Hypothalamus (tissue), 51 donors: ENCODE data around the gene PERCC1.

Experiments used
- DNase-seq, 51 donors: peaks; one replicate each; lab custom pipeline; 2025; lab: John Stamatoyannopoulos, UW

PERCC1 gene

DNA sequence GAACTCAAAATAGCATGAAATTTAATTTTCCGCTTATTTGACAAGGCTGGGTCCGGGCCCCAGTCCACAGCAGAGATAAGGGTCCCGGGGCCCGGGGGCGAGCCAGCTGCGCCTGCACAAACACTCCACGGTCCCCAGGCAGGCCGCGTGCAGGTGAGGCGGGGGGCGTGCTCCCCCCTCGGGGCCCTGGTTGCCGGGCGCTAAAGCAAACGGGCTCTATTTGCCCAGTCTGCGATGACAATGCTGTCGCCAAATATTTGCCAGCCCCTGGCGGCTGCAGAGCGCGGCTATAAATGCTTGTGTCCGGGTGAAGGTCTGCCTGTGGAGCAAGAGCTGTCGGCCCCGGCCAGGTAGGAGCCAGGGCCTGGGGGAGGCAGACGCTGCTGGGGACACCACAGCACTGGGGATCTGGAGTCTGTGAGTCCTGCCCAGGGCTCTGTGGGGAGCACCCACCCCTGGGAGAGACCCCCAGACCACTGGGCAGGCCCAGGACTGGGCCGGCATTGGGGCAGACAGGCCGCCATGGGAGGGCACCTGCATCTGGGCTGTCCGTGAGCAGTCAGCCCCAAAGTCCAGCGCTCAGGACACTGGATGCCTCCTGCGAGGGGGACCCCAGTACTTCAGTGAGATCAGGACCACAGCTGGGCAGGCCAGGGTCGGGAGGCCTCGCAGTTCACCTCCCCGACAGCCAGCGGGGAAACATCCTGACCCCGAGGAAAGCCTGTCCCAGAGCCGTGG is at the start of gene PERCC1:
TSS of gene PERCC1 (plus strand) at position 320 of the 738 bp plus-strand sequence. CDS start 1,516 bp downstream, outside the sequence.
- no peak for DNase-seq

DNA sequence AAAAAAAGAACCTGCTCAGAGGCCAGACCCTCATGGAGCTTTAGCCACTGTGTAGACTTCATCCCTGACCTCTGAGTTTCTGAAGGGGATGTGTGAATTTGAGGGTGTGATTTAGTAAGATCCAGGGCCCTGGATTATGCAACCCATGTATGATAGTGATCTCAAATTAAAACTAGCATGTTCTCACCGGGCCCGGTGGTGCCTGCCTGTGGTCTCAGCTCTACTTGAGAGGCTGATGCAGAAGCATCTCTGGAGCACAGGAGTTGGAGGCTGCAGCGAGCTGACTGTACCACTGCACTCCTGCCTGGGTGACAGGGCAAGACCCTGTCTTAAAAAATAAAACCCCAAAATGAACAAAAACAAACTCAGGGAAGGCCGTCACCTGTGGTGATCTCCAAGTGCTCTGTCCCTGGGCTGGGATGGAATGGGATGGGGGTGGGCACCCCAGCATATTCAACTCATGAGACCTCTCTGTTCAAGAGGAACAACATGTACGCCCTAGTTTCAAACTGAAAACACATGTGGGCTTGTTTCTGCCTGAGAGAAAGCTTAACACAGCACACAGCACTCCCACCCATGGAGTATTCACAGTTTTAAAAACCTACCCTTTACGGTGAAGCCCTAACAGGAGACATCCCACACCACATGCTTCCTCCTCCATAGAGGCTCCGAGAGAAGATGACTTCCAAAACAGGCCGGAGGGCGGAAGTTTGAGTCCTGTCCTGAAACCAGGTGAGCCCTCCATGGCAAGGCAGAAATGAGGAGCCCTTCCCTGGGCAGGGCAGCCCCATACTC is 49.1 kb upstream of the PERCC1 start:
- peak in 1 of 51 donors; percentile 17 for DNase-seq

DNA sequence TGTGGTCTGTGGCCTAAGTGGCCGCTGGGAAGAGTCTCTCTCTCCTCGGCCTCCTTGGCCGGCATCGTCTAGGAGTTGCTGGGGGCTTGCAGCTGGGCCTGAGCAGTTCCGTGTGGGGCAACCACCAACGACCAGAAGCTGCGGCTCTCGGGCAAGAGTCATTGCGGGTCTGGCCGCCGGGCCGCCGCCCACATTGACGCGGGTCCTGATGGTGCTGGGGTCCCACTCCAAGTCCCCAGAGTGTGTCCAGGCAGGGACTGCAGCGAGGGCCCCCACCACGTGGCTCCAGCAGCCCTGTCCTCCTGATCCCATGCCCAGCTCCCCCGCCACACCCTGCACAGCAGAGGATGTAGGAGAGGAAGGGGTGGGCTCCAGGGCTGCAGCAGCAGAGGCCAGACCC is 47.3 kb upstream of the PERCC1 start:
- no peak for DNase-seq

DNA sequence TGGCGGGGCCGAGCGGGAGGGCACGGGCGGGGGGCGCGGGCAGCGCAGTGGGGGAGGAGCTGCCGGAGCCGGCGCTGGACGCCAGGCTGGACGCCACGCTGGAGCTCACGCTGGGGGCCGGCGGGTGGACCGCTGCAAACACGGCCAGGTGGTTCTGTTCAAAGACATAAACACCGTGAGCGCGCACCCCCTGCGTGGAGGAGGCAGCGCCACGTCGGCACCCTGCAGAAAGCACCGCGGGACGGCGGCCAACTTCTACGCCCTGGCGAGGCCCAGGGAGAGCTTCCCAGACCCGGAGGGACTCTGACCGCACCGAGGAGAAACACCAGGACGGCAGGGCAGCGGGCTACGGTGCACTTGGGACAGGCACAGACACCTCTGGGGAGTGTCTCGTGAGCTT is 45.6 kb upstream of the PERCC1 start:
- no peak for DNase-seq

DNA sequence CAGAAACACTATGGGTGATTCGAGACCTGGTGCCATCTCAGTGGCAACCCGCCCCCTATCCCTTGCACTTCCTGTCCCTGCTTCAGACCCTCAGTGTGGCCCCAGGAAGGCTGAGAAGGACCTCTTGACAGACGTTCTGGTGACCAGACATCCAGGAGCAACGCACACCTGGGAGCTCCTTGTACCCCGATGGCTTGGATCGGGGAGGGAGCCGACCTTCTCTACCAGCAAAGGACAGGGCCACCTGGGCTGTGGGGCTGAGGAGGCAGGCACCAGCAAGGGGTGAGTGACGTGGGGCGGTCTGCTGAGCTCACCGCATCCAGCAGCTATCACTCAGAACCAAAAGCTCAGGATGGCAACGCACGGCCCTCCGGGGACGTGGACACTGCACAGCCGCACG is 43.5 kb upstream of the PERCC1 start:
- DNase-seq, result no peak

DNA sequence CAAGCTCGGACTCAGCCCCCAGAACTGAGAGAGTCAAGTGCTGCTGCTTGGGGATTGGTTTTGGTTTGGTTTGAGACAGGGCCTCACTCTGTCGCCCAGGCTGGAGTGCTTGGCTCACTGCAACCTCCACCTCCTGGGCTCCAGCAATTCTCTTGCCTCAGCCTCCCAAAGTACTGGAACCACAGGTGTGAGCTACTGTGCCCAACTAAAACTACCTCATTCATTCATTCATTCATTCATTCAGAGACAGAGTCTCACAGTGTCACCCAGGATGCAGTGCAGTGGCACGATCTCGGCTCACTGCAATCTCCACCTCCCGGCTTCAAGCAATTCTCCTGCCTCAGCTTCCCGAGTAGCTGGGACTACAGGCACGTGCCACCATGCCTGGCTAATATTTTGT is 41.1 kb upstream of the PERCC1 start:
- no peak for DNase-seq

DNA sequence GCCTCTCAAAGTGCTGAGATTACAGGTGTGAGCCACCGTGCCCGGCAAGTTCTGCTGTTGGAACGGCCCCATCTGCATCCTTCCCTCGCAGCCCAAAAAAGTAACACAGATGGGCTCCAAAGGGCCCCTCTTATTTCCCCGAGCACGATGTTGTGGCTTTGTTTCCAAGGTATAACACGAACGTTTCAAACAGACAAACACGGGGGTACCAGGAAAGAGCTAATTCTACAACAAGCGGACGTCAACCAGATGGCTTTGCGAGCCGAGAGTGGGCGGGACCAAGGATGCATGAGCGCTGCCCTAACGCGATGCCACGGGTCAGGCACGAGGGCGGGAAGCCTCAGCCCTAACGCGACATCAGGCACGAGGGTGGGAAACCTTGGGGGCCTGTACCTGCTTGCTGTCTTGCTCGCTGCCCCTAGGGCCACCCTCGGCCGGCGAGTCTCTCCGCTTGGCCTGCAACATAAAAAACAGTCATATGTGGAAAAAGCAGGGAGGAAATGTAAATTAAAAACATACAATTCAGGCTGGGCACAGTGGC is 40.6 kb upstream of the PERCC1 start:
- no peak for DNase-seq

DNA sequence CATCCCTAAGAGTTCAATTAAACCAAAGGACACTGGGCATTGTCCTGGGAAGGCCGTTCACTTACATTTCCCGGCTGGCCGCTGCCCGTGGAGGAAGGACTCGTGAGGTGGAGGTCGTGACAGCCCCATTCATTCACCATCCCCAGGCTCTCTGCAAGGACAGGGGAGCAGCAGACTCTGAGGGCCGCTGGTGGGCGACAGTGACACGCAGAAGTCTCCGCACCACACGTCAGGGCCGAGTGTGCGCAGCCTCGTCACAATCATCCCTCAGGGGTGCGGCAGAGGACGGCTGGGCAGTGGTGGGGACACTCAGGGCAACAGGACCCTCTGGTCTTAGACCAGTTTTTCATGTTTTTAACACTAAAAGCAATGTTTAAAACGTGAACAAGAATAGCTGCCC is 38.1 kb upstream of the PERCC1 start:
- DNase-seq, result no peak

DNA sequence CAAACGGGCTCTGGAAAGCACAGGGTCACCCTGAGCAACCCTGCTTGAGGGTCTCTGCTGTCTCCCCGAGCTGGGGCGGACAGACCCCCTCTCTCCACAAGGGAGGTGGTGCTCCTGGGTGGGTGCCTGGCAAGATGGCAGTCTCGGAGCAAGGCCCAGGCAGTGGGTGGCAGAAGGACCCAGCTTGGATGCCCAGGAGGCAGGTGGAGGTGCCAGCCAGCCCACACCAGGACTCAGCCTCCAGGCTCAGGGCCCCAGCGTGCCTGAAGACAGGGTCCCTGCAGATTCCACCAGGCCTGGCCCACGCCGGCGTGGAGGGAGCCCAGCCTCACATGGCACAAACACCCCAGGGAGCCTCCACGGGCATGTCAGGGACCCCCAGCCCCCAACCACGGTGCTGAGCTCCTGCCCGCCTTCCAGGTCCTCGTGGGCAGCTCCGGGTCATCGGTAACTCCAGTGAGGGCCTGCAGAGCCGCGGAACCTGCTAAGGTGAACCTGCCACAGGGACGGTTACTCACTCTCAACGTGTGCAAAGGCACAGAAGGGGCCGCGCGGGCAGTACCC is 37.2 kb upstream of the PERCC1 start:
- DNase-seq, result no peak

DNA sequence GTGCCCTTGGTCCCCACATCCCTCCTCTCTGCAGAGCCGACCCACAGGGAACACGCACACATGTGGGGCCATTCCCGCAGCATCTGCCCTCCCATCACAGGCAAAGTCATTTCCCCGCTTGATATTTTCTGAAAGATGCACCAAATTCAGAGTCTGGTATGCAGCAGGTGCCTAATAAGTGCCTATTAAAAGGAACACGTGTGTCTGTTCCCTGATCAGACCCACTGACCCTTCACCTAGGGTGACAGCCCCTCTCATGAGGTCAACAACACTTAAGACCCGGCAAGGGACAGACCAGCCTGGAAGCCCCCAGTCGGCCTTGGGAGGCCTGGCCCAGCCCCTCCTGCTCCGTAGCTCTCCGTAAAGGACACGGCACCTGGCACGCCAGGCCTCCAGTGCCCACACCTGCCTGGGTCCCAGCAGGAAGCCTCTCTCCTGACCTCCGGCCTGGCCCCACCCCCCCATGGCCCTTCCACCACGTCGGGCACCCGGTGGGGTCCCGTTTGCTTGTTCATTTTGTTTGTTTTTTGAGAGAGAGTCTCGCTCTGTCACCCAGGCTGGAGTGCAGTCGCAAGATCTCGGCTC is 36.4 kb upstream of the PERCC1 start:
- no peak for DNase-seq

DNA sequence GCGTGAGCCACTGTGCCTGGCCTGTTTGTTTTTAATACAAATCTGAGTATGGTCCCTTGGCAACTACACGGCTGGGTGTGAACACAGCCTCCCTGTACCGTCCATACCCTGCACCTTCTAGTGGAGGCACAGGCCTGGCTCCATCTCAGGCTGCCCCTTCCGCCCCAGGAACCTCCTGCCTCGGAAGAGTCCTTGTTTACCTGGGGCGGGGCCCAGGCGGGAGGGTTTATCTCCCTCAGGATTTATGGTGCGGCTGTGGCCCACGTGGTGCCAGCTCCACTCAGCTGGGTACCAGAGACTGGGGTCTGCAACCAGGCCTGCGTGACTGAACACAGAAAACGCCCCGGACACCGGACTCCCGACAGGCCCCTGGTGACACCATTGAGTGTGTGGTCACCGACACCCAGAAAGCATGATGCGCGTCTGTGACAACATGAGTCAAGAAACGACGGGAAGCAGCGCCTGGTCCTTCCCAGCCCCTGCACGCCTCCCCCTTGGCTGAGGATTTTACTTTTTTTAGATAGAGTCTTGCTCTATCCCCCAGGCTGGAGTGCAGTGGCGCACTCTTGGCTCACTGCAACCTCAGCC is 35.3 kb upstream of the PERCC1 start:
- no peak for DNase-seq

DNA sequence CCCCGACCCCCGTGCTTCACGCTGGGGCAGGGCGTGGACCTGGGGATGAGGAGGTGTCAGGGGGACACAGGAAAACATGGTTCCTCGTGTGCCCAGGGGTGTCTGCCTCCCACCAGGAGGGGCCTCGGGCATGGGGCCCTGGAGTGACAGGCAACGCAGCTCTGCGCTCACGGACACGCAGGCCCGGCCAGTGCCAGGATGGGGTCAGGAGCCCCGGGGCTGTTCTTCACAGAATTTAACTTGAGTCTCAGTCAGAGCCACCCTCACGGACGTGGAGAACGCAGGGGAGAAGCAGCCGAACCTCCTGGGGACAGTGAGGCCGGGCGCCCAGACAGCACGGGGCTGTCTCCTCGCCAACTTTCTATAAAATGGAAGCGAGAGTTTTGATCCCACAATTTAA is 33.1 kb upstream of the PERCC1 start:
- no peak for DNase-seq

DNA sequence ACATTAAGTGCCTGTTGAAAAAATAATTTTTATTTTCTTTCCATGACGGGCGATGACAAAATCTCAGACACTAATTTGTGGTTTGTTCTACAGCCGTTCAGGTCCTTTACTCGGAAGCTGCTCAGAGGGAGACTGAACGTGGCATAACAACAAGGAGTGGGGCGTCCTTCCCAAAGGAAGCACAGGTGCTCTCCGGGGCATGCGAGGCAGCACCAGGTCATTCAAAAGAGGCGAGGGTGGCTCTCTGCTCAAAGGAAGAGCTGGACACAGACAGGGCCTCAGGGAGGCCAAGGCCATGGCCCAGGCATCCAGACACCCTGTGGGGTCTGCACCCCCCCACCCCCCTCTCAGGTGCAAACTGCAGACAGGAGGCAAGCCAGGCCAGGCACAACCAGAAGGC is 32.5 kb upstream of the PERCC1 start:
- no peak for DNase-seq

DNA sequence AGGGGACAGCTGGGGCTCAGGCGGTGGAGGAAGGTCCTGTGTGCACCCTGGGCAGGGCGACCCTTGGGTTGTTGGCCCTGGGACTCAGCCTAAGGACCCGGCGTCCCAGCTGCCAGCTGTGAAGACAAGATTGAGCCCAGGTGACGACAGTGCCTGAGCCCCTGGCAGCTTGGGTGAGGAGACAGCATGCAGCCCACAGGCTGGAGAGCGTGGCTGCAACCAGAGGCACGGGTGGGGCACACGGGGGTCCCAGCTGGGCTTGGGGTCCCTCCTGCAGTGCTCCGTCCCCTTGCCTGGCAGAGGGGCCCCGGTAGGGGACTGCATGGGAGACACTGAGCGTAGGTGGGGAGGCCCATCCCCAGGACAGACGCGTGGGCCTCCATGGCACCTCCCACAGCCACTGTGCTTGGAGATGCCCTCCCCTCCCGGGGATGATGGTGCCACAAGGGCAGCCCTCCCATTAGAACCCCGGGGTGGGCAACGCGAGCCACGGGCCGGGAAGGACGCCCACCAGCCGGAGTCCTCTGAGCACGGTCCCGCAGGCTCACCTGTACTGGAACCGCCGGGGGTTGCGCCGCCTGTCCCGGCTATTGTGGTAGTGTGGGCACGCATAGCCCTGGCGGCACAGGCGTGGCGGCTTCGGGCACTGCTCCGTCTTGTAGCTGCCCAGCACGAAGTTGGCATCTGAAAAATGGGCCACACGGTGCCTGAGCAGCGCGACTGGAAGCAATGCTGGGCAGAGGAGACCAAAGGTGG is 31.9 kb upstream of the PERCC1 start:
- no peak for DNase-seq

DNA sequence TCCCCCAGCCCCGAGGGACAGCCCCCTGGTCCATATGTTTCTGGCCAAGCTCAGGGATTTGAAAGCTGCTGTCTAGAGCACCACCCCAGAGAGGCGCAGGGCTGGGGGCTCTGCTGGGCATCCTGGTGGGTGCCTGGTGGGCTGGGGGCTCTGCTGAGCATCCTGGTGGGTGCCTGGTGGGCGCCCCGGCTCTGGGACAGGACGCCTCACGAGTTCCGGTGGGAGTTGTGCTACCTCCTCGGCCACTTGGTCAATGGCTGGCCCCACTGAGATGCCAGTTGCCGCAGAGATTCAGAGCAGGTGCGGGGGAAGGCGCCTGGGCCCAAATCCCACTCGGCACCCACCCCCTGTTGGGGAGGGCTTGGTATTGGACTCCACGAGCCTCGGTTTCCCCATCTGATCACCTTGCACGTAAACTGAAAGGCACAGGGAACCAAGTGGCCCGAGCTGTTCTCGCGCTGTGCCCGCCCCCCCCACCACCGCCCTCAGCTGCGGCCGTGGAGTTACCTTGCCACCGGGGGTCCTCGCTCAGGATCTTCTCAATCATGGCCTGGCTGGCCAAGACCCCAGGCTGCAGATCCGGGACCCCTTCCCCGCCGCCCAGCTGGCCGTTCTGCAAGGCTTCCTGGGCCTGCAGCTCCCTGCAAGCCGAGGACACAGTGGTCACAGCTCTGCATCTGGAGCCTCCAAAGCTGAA is 29.7 kb upstream of the PERCC1 start:
- no peak for DNase-seq

DNA sequence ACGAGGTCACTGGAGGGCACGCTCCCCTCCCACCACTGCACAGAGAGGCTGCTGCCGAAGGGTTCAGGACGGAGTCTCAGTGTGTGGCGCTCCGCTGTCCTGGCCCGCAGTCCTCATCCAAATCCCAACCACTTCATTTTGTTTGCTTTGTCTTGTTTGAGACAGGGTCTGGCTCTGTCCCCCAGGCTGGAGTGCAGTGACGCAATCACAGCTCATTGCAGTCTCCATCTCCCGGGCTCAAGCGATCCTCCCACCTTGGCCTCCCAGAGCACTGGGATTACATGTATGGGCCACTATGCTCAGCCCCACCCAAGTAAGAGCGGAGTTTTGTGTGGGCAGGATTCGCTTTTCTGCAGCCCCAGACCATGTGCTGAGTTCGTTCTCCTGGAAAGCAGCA is 29.1 kb upstream of the PERCC1 start:
- no peak for DNase-seq

DNA sequence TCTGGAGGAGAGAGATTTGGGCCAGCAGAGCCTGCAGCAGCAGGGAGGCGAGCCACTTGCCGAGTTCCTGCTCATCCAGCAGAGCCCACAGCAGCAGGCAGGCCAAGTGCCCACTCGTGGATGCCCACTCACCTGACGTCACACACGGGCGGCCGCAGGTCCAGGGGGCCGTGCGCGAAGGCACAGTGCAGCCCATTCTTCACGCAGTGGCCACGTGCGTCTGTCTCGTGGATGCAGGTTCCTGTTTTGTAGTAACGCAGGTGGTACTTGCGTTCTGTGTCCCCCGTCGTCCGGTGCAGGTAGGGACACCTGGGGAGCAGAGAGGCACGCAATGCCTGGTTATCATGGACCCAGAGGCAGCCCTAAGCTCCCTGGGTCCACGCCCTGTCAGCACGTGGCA is 27.8 kb upstream of the PERCC1 start:
- DNase-seq, result no peak

DNA sequence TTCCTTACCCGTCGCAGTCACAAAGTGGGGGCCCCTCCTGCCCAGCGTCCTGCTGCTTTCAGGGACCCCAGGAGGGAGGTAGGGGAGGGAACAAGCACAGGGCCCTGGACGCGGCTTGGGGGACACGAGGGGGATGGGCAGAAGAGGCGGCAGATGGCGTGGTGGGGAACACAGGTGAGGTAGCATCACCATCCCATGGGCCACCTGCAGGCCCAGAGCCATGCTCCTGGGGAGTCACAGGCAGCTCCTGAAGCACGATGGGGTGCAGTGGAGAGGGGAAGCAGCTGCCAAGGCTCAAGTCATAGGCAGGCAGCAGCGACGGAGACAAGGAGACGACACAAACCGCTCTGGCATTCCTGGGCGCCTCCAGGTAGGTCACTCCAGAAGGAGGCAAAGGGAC is 27.1 kb upstream of the PERCC1 start:
- no peak for DNase-seq

DNA sequence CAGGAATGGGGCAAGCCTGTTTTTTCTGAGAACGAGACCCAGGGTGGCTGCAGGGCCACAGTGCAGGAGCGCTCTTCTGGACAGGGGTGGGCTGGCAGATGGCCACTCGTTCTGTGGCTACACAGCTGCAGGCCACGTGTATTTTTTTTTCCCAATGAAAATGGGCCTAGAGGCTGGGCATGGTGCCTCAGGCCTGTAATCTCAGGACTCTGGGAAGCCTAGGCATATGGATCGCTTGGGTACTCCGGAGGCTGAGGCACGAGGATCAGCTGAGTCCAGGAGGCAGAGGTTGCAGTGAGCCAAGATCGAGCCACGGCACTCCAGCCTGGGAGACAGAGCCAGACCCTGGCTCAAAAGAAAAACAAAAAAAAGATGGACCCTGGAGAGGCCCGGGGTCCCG is 23.1 kb upstream of the PERCC1 start:
- DNase-seq, result peak in 5 of 51 donors; percentile 18 to 39 (median 21)
